T-cell (primary cell): ENCODE measurements around the gene MAP3K6. TPM values are rescaled to one million over a fixed set of nuclear protein-coding genes. Genes with fewer than 3 reads are reported as not detected.

Source experiments
- ATAC-seq, 4 experiments: fragments of 200-7000 bp in 3 of 4; fragments of 150-1000 bp in 1 of 4; cut with Tn5 transposase; replicated peaks in 1 of 4; 1 replicate in 3 of 4; 2 replicates in 1 of 4; pipeline ENCODE4 v1.10.0; 2021; ENCODE audit warnings: moderate library complexity in 3 of 4, mild to moderate bottlenecking in 2 of 4, moderate number of reproducible peaks in 1 of 4
- CTCF ChIA-PET, 2 donors: fragments of 300-600 bp; sonication (Branson Sonifier 250); formaldehyde crosslinking; loops; one replicate each; lab custom pipeline; 2022; ENCODE audit warnings: antibody characterized with exemption in 2 of 2; lab: Charles Lee
- POLR2A ChIA-PET, 2 donors: fragments of 300-600 bp; sonication (Branson Sonifier 250); formaldehyde crosslinking; loops; one replicate each; lab custom pipeline; 2022; ENCODE audit warnings: antibody characterized with exemption in 2 of 2; lab: Charles Lee
- DNase-seq, 35 experiments: peaks; one replicate each; pipeline versions ENCODE4 v3.0.0 to v3.0.0-alpha.2; 2013 to 2023
- H3K27ac ChIP-seq: one replicate; pipeline ENCODE4 v1.5.1; 2013; ENCODE audit warnings: low read length
- H3K27me3 ChIP-seq, 2 experiments: replicated peaks in 1 of 2; 1 replicate in 1 of 2; 2 replicates in 1 of 2; pipeline versions ENCODE4 v1.6.1 to v1.7.0; 2013; ENCODE audit warnings: low read length in 1 of 2, mixed read lengths in 1 of 2; ENCODE audit not compliant: control insufficient read depth in 2 of 2, insufficient read depth in 2 of 2; ENCODE audit errors: extremely low read depth in 1 of 2
- H3K36me3 ChIP-seq, 2 donors: 1 replicate in 1 of 2; 2 replicates in 1 of 2; pipeline versions ENCODE4 v1.6.1 to v1.7.0; 2013; ENCODE audit warnings: low read length in 1 of 2; ENCODE audit not compliant: control insufficient read depth in 2 of 2, insufficient read depth in 1 of 2; ENCODE audit errors: extremely low read depth in 1 of 2
- H3K4me1 ChIP-seq, 2 experiments: 1 replicate in 1 of 2; 2 replicates in 1 of 2; pipeline versions ENCODE4 v1.6.1 to v1.7.0; 2013; ENCODE audit warnings: low read length in 2 of 2, mixed read lengths in 1 of 2; ENCODE audit not compliant: insufficient read depth in 2 of 2, control insufficient read depth in 1 of 2; ENCODE audit errors: extremely low read depth in 1 of 2
- H3K4me3 ChIP-seq, 2 donors: 1 replicate in 1 of 2; 2 replicates in 1 of 2; pipeline versions ENCODE4 v1.5.1 to v1.7.0; 2013; ENCODE audit warnings: mild to moderate bottlenecking in 2 of 2, low read length in 1 of 2, moderate library complexity in 1 of 2; ENCODE audit not compliant: control insufficient read depth in 1 of 2; ENCODE audit errors: extremely low read depth in 1 of 2
- H3K9me3 ChIP-seq: 2 replicates; pipeline ENCODE4 v1.7.0; 2013
- H3K27ac Mint-ChIP-seq, 2 donors: one replicate each; pipeline ENCODE4 v1.8.0; 2020 to 2021; ENCODE audit warnings: mild to moderate bottlenecking in 2 of 2, mixed read lengths in 2 of 2
- H3K27me3 Mint-ChIP-seq, 2 donors: one replicate each; pipeline ENCODE4 v1.8.0; 2021 to 2022; ENCODE audit warnings: mixed read lengths in 2 of 2
- H3K36me3 Mint-ChIP-seq: one replicate; pipeline ENCODE4 v1.8.0; 2021; ENCODE audit warnings: mixed read lengths
- H3K4me1 Mint-ChIP-seq, 3 donors: one replicate each; pipeline ENCODE4 v1.8.0; 2020 to 2022; ENCODE audit warnings: mixed read lengths in 3 of 3, mild to moderate bottlenecking in 1 of 3
- H3K4me3 Mint-ChIP-seq, 3 donors: one replicate each; pipeline ENCODE4 v1.8.0; 2020 to 2022; ENCODE audit warnings: mild to moderate bottlenecking in 3 of 3, mixed read lengths in 3 of 3, moderate library complexity in 3 of 3
- H3K9me3 Mint-ChIP-seq, 3 donors: one replicate each; pipeline ENCODE4 v1.8.0; 2020 to 2022; ENCODE audit warnings: mixed read lengths in 3 of 3
- WGBS: methylation state at CpG from one replicate; pipeline ENCODE4 v1.1.5; 2013; ENCODE audit warnings: missing lambda C conversion rate; ENCODE audit not compliant: insufficient coverage; 5-methylcytosine and 5-hydroxymethylcytosine counted together
- total RNA-seq, 35 experiments: library from RNA in 6 of 35; stranded (reverse) in 6 of 35; fragments of 120-200 nt in 1 of 35; gene quantifications; one replicate each; pipeline versions ENCODE4 v1.2.1 to v1.2.4 and lab custom pipeline; 2013 to 2026

MAP3K6 gene, protein sequence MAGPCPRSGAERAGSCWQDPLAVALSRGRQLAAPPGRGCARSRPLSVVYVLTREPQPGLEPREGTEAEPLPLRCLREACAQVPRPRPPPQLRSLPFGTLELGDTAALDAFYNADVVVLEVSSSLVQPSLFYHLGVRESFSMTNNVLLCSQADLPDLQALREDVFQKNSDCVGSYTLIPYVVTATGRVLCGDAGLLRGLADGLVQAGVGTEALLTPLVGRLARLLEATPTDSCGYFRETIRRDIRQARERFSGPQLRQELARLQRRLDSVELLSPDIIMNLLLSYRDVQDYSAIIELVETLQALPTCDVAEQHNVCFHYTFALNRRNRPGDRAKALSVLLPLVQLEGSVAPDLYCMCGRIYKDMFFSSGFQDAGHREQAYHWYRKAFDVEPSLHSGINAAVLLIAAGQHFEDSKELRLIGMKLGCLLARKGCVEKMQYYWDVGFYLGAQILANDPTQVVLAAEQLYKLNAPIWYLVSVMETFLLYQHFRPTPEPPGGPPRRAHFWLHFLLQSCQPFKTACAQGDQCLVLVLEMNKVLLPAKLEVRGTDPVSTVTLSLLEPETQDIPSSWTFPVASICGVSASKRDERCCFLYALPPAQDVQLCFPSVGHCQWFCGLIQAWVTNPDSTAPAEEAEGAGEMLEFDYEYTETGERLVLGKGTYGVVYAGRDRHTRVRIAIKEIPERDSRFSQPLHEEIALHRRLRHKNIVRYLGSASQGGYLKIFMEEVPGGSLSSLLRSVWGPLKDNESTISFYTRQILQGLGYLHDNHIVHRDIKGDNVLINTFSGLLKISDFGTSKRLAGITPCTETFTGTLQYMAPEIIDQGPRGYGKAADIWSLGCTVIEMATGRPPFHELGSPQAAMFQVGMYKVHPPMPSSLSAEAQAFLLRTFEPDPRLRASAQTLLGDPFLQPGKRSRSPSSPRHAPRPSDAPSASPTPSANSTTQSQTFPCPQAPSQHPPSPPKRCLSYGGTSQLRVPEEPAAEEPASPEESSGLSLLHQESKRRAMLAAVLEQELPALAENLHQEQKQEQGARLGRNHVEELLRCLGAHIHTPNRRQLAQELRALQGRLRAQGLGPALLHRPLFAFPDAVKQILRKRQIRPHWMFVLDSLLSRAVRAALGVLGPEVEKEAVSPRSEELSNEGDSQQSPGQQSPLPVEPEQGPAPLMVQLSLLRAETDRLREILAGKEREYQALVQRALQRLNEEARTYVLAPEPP (N-terminal part only)
- total RNA-seq (10 to 100 TPM in 3 of 5 donors, 1 to 10 TPM in 2; 7.0 to 31.1 (median 12.8) TPM), total RNA-seq (lab: John Stamatoyannopoulos, UW) (0.43 to 18.7 (median 6.1) reads per million in 29 experiments)
- total RNA-seq (2013) = 13.1 TPM

DNA sequence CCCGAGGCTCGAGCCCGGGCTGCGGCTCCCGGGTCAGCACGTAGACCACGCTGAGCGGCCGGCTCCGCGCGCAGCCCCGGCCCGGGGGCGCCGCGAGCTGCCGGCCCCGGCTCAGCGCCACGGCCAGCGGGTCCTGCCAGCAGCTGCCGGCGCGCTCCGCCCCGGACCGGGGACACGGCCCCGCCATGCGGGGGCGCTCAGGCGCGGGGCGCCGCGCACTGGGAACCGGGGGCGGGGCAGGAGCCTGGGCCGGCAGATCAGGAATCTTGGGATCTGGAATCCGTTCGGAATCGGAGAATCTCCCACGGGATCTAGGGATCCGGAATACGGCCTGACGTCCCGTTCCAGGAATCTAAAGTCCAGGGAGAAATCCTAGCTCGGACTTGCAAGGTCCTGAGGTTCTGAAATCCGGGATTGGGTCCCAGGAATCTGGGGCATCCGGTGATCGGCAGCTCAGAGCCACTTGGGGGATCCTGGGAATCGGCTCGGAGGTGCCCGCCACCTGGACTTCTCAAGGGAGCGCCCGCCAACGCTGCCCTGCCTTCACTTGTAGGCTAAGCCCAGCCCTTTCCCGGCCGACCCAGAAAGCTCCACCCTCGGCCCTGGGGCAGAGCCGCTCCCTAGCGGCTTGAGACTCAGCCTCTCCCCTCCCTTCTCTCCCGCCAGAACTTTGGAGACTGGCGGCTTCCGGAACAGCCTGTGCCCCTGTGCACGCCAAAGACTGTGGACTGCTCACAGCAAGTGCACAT lies at the start of gene MAP3K6:
TSS of gene MAP3K6 (minus strand) at position 551 of the 749 bp plus-strand sequence. CDS start at position 187, 364 bp downstream.
- H3K36me3 Mint-ChIP-seq = no peaks in the 10 kb centered on the region
- ChIA-PET CTCF (interaction anchor here in 1 of 2 donors (0.7 to 1.8 kb wide), 3 partner anchors 10 to 67 kb away, joined by 3 to 9 read pairs (median 4); no protein-coding TSS in a partner anchor), POLR2A (no interaction called here)
- H3K4me1 ChIP-seq = peaks cover 15 to 36% of the 10 kb centered on the region in 2 experiments
- 3% methylated on average over 60 of the region's 67 CpGs for WGBS
- H3K27ac ChIP-seq = no peak within 1 kb of the TSS
- peak within 1 kb of the TSS in 1 of 2 donors; percentile 82 for H3K27ac Mint-ChIP-seq
- no peaks in the 10 kb centered on the region for H3K9me3 Mint-ChIP-seq
- peaks cover 38 to 48% (median 42%) of the 10 kb centered on the region in 3 donors for H3K4me1 Mint-ChIP-seq
- peak within 1 kb of the TSS; percentile 85 to 87 (median 86) for H3K4me3 Mint-ChIP-seq
- no peaks in the 10 kb centered on the region for H3K36me3 ChIP-seq
- no peaks in the 10 kb centered on the region for H3K27me3 Mint-ChIP-seq
- no peaks in the 10 kb centered on the region for H3K9me3 ChIP-seq
- peak; percentile 50 to 58 (median 56) for ATAC-seq
- H3K4me3 ChIP-seq = peak within 1 kb of the TSS; percentile 53 to 68
- peak in 5 of 35 experiments; percentile 18 to 64 (median 43) for DNase-seq
- H3K27me3 ChIP-seq = peaks cover 0 to 11% of the 10 kb centered on the region in 2 experiments

DNA sequence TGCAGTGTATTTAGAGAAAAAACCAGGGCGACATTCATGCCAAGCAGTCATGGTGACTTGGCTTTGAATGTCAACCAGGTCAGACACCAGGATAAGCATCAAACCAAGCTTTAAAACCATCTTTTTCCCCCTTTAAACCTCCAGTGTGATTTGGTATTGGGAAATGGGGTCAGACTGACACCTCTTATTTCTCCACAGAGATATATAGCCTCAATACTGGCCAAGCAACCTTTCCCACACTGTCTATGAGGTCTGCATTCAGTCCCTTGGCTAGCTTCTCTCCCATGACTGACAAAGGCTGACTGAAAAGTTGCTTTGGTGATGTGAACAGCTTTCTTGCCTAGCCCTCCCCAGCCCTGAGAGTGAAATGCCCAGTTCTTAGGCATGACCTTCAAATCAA lies 47.3 kb upstream of the MAP3K6 start:
- H3K9me3 ChIP-seq = no peaks in the 10 kb centered on the region
- H3K36me3 Mint-ChIP-seq = peaks cover 71% of the 10 kb centered on the region
- DNase-seq (no peak), ATAC-seq (no peak)
- peaks cover 0 to 8% of the 10 kb centered on the region in 2 experiments for H3K4me1 ChIP-seq
- ChIA-PET POLR2A (interaction anchor here in 1 of 2 donors (1.5 kb wide), 1 partner anchor 15 kb away, joined by 3 read pairs; no protein-coding TSS in a partner anchor), CTCF (interaction anchor here (0.5 to 0.8 kb wide), 2 partner anchors 142 to 1289 kb away, joined by 3 read pairs; no protein-coding TSS in a partner anchor)
- H3K9me3 Mint-ChIP-seq = no peaks in the 10 kb centered on the region
- no peak overlapping the region for H3K27ac ChIP-seq
- no peak overlapping the region for H3K27ac Mint-ChIP-seq
- H3K4me3 Mint-ChIP-seq = no peak overlapping the region
- WGBS = no CpG with 5 or more reads among the region's 1 CpG
- H3K27me3 ChIP-seq = no peaks in the 10 kb centered on the region
- peaks cover 26 to 34% (median 29%) of the 10 kb centered on the region in 3 donors for H3K4me1 Mint-ChIP-seq
- H3K36me3 ChIP-seq = peaks cover 25 to 99% of the 10 kb centered on the region in 2 donors
- no peaks in the 10 kb centered on the region for H3K27me3 Mint-ChIP-seq
- no peak overlapping the region for H3K4me3 ChIP-seq

DNA sequence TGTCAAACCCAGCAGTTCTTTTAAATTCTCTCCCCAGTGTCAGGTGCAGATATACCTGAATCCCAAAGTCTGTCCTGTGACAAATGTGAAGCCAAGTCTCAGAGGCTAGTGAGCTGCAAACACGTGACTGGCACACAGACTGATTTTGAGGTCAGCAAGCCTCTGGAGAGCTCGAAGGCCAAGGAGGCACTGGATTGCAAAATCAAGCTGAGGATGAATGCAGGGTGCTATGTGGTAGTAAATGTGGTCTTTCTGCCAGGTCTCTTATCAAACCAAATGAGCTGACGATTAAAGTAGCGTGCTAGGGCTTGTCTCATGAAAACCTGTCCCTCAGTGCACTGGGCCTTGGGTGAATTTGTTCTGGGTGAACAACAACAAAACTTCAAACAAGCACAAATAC lies 46.2 kb upstream of the MAP3K6 start:
- Histone ChIP-seq H3K36me3 (peaks cover 26 to 99% of the 10 kb centered on the region in 2 donors), H3K9me3 (no peaks in the 10 kb centered on the region), H3K4me1 (peaks cover 0 to 3% of the 10 kb centered on the region in 2 experiments), H3K4me3 (no peak overlapping the region), H3K27me3 (no peaks in the 10 kb centered on the region), H3K27ac (no peak overlapping the region)
- WGBS = 98% methylated on average over 3 of the region's 4 CpGs
- H3K36me3 Mint-ChIP-seq = peaks cover 70% of the 10 kb centered on the region
- H3K4me1 Mint-ChIP-seq = peaks cover 16 to 23% (median 18%) of the 10 kb centered on the region in 3 donors
- no peaks in the 10 kb centered on the region for H3K27me3 Mint-ChIP-seq
- H3K4me3 Mint-ChIP-seq = no peak overlapping the region
- ChIA-PET POLR2A (interaction anchor here in 1 of 2 donors (1.5 kb wide), 1 partner anchor 17 kb away, joined by 3 read pairs; no protein-coding TSS in a partner anchor), CTCF (interaction anchor here in 1 of 2 donors (0.6 kb wide), 1 partner anchor 268 kb away, joined by 5 read pairs; no protein-coding TSS in a partner anchor)
- ATAC-seq = no peak
- no peaks in the 10 kb centered on the region for H3K9me3 Mint-ChIP-seq
- DNase-seq = no peak
- H3K27ac Mint-ChIP-seq = no peak overlapping the region

DNA sequence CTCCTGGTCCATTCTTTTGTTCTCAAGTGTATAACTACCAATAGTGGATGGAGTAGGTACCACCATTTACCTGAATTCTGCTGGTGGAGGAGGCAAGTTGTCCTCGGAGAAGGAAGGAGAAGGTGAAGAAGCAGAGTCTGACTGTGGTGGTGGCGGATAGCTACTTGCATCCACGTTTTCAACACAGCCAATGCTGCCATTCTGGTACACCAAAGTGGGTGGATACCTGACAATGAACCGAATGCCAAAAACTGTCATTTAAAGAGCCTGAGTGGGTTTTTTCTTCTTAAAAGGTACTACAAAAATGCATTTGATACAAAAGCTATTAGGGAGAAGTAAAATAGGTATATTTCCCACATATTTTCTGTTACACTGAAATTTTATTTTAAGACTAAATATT lies 45.7 kb upstream of the MAP3K6 start:
- H3K27ac ChIP-seq = no peak overlapping the region
- no peak for DNase-seq
- H3K4me3 ChIP-seq = no peak overlapping the region
- Mint-ChIP-seq H3K4me3 (no peak overlapping the region), H3K27ac (no peak overlapping the region), H3K36me3 (peaks cover 73% of the 10 kb centered on the region), H3K4me1 (peaks cover 13 to 21% (median 15%) of the 10 kb centered on the region in 3 donors), H3K27me3 (no peaks in the 10 kb centered on the region), H3K9me3 (no peaks in the 10 kb centered on the region)
- peaks cover 22 to 99% of the 10 kb centered on the region in 2 donors for H3K36me3 ChIP-seq
- WGBS = 87% methylated on average over 3 of the region's 4 CpGs
- no peaks in the 10 kb centered on the region for H3K9me3 ChIP-seq
- CTCF ChIA-PET = no interaction called here
- ATAC-seq = no peak
- POLR2A ChIA-PET = interaction anchor here in 1 of 2 donors (1.5 kb wide), 1 partner anchor 17 kb away, joined by 3 read pairs; no protein-coding TSS in a partner anchor
- no peaks in the 10 kb centered on the region for H3K27me3 ChIP-seq
- H3K4me1 ChIP-seq = peaks cover 0 to 3% of the 10 kb centered on the region in 2 experiments

DNA sequence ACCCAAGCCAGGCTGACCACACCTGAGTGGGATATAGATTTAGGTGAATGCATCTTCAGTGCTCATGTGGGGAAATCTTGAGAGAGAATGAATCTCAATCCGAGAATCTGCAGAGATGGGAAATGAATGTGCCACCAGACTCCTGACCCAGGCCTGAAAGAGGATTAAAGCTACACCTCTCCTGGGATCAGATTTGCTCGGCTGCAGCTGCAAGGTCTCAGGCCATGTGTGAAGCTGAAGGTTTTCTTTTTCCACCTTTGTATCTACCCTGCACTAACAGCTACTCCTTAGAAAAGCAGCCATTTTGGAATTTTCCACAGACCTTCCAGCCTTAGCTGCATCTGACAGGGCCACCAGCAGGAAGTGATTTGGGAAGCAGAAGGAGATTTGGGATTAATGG lies 43.9 kb upstream of the MAP3K6 start:
- DNase-seq (no peak), ATAC-seq (no peak)
- Histone ChIP-seq H3K4me1 (no peaks in the 10 kb centered on the region), H3K36me3 (peaks cover 22 to 97% of the 10 kb centered on the region in 2 donors), H3K4me3 (no peak overlapping the region), H3K27ac (no peak overlapping the region), H3K9me3 (no peaks in the 10 kb centered on the region), H3K27me3 (no peaks in the 10 kb centered on the region)
- POLR2A ChIA-PET = no interaction called here
- Mint-ChIP-seq H3K27ac (peak overlapping the region in 1 of 2 donors; percentile 25), H3K4me1 (peaks cover 4 to 8% (median 5%) of the 10 kb centered on the region in 3 donors), H3K27me3 (no peaks in the 10 kb centered on the region), H3K9me3 (no peaks in the 10 kb centered on the region), H3K4me3 (no peak overlapping the region), H3K36me3 (peaks cover 66% of the 10 kb centered on the region)
- 100% methylated on average over 1 of the region's 2 CpGs for WGBS
- CTCF ChIA-PET = interaction anchor here (0.5 to 0.7 kb wide), 2 partner anchors 52 to 294 kb away, joined by 3 read pairs; no protein-coding TSS in a partner anchor
